HEK293 (cell line): ENCODE data around the gene TEPSIN.

Experiments
- IKZF3 ChIP-seq: fragments of 450-650 bp; IDR thresholded peaks from 2 replicates; pipeline ENCODE4 v1.5.0; 2018; ENCODE audit warnings: missing biosample characterization, mild to moderate bottlenecking, missing genetic modification characterization, moderate library complexity
- ZNF175 ChIP-seq: fragments of 450-650 bp; formaldehyde crosslinking; IDR thresholded peaks from 2 replicates; pipeline ENCODE4 v1.5.1; 2016; ENCODE audit warnings: missing biosample characterization, missing genetic modification characterization
- ZNF274 ChIP-seq, 2 experiments: fragments of 200-500 bp in 1 of 2; fragments of 450-650 bp in 1 of 2; sonication (Bioruptor generic) in 1 of 2; formaldehyde crosslinking in 1 of 2; IDR thresholded peaks; 2 replicates each; pipeline versions ENCODE4 v1.5.1 to v1.6.1; 2014 to 2016; ENCODE audit warnings: borderline replicate concordance in 1 of 2, inconsistent platforms in 1 of 2, low read length in 1 of 2, missing biosample characterization in 1 of 2, missing genetic modification characterization in 1 of 2
- ZNF302 ChIP-seq: fragments of 450-650 bp; formaldehyde crosslinking; IDR thresholded peaks from 2 replicates; pipeline ENCODE4 v1.5.1; 2016; ENCODE audit warnings: missing biosample characterization, missing genetic modification characterization, low read depth
- ZNF324 ChIP-seq: fragments of 450-650 bp; formaldehyde crosslinking; IDR thresholded peaks from 2 replicates; pipeline ENCODE4 v1.5.1; 2016; ENCODE audit warnings: missing biosample characterization, missing genetic modification characterization
- ZNF335 ChIP-seq: fragments of 450-650 bp; formaldehyde crosslinking; conservative IDR thresholded peaks from 2 replicates; pipeline ENCODE4 v1.5.1; 2016; ENCODE audit warnings: missing biosample characterization, missing genetic modification characterization
- ZNF510 ChIP-seq: fragments of 450-650 bp; formaldehyde crosslinking; IDR thresholded peaks from 2 replicates; pipeline ENCODE4 v1.5.1; 2018; ENCODE audit warnings: mild to moderate bottlenecking, missing genetic modification characterization, missing biosample characterization; ENCODE audit not compliant: insufficient replicate concordance
- ZNF768 ChIP-seq: fragments of 450-650 bp; formaldehyde crosslinking; IDR thresholded peaks from 2 replicates; pipeline ENCODE4 v1.5.1; 2018; ENCODE audit warnings: missing biosample characterization, mild to moderate bottlenecking, missing genetic modification characterization
- ZSCAN30 ChIP-seq: fragments of 450-650 bp; IDR thresholded peaks from 2 replicates; pipeline ENCODE4 v1.5.1; 2018; ENCODE audit warnings: missing biosample characterization, mild to moderate bottlenecking, missing genetic modification characterization, moderate library complexity
- TF ChIP-seq, protein P1 (sequence below): fragments of 450-650 bp; formaldehyde crosslinking; IDR thresholded peaks from 2 replicates; pipeline ENCODE4 v1.5.1; 2016; ENCODE audit warnings: missing biosample characterization, missing genetic modification characterization

GRCh38 chr17:81240761-81241160, 1.9 kb upstream of the TEPSIN start:
- TF ChIP-seq IKZF3 (tag by site-specific recombination): no peak
- no peak for TF ChIP-seq ZSCAN30
- no peak for TF ChIP-seq ZNF175 (tag by site-specific recombination)
- TF ChIP-seq, protein P1, sequence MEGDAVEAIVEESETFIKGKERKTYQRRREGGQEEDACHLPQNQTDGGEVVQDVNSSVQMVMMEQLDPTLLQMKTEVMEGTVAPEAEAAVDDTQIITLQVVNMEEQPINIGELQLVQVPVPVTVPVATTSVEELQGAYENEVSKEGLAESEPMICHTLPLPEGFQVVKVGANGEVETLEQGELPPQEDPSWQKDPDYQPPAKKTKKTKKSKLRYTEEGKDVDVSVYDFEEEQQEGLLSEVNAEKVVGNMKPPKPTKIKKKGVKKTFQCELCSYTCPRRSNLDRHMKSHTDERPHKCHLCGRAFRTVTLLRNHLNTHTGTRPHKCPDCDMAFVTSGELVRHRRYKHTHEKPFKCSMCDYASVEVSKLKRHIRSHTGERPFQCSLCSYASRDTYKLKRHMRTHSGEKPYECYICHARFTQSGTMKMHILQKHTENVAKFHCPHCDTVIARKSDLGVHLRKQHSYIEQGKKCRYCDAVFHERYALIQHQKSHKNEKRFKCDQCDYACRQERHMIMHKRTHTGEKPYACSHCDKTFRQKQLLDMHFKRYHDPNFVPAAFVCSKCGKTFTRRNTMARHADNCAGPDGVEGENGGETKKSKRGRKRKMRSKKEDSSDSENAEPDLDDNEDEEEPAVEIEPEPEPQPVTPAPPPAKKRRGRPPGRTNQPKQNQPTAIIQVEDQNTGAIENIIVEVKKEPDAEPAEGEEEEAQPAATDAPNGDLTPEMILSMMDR (tag by site-specific recombination): no peak
- TF ChIP-seq ZNF324 (tag by site-specific recombination): no peak
- TF ChIP-seq ZNF274 (IDR thresholded peaks at IDR 0.05; ENCODE audit: low read length): no peak
- no peak for TF ChIP-seq ZNF274 (tag by site-specific recombination; IDR thresholded peaks at IDR 0.05; ENCODE audit: borderline replicate concordance)
- no peak for TF ChIP-seq ZNF302 (tag by site-specific recombination)
- no peak for TF ChIP-seq ZNF510 (tag by site-specific recombination)
- TF ChIP-seq ZNF768 (tag by site-specific recombination): no peak
- TF ChIP-seq ZNF335 (tag by site-specific recombination): no peak
